HCT116 (cell line): ENCODE results near the gene TOX2. TPM values are rescaled to one million over a fixed set of nuclear protein-coding genes. Genes with fewer than 3 reads are reported as not detected.

Experiments used
- ATAC-seq: fragments of 200-7000 bp; cut with Tn5 transposase; 2 replicates; pipeline ENCODE4 v1.9.1; 2020; ENCODE audit warnings: mild to moderate bottlenecking, moderate library complexity
- BruUV-seq: library from RNA; stranded (reverse); fragments of 400-500 nt; replicated peaks from 2 replicates; lab custom pipeline; 2021; lab: Mats Ljungman, UMichigan
- CTCF ChIA-PET: fragments of 300-600 bp; sonication (Branson Sonifier 250); formaldehyde crosslinking; loops from one replicate; lab custom pipeline; 2021; ENCODE audit warnings: antibody characterized with exemption; lab: Charles Lee
- POLR2A ChIA-PET: fragments of 300-600, 350-600 bp; sonication (Branson Sonifier 250); formaldehyde crosslinking; loops from one replicate; lab custom pipeline; 2021; ENCODE audit warnings: antibody characterized with exemption; lab: Charles Lee
- RAD21 ChIA-PET, 2 experiments: fragments of 300-600 bp; sonication (Branson Sonifier 250); formaldehyde crosslinking; loops; one replicate each; lab custom pipeline; 2023; ENCODE audit warnings: low total read pairs in 2 of 2; ENCODE audit not compliant: uncharacterized antibody in 2 of 2, unreplicated experiment in 2 of 2, low non-redundant PET in 1 of 2; lab: Charles Lee
- DNase-seq: peaks from one replicate; pipeline ENCODE4 v3.0.0-alpha.2; 2010; ENCODE audit warnings: low read depth, low spot score
- H2AFZ ChIP-seq: fragments of 200-600 bp; shearing (Covaris generic), sonication (generic); 2 replicates; pipeline ENCODE4 v1.6.1; 2017; ENCODE audit warnings: low read depth, mixed run types, mixed read lengths, antibody characterized with exemption, low read length; ENCODE audit not compliant: poor library complexity, severe bottlenecking
- H3K27ac ChIP-seq: 2 replicates; pipeline ENCODE4 v1.5.1; 2012; ENCODE audit warnings: low read depth, low read length
- H3K27me3 ChIP-seq: fragments of 200-600 bp; sonication (generic); 2 replicates; pipeline ENCODE4 v1.6.1; 2016; ENCODE audit warnings: mixed run types, low read length, mixed read lengths; ENCODE audit not compliant: insufficient read depth
- H3K36me3 ChIP-seq, 2 experiments: fragments of 200-500 bp in 1 of 2; fragments of 200-600 bp in 1 of 2; sonication (Bioruptor generic) in 1 of 2; sonication (generic) in 1 of 2; 2 replicates each; pipeline versions ENCODE4 v1.5.1 to v1.6.1; 2014 to 2016; ENCODE audit warnings: low read length in 2 of 2, inconsistent platforms in 1 of 2, mixed read lengths in 1 of 2, mixed run types in 1 of 2; ENCODE audit not compliant: insufficient read depth in 2 of 2, control insufficient read depth in 1 of 2
- H3K4me1 ChIP-seq, 2 experiments: fragments of 200-600 bp in 1 of 2; sonication (generic) in 1 of 2; 2 replicates each; pipeline versions ENCODE4 v1.5.1 to v1.6.1; 2012 to 2017; ENCODE audit warnings: low read length in 2 of 2, inconsistent platforms in 1 of 2, mild to moderate bottlenecking in 1 of 2, mixed read lengths in 1 of 2, mixed run types in 1 of 2, moderate library complexity in 1 of 2; ENCODE audit not compliant: insufficient read depth in 2 of 2, control insufficient read depth in 1 of 2
- H3K4me2 ChIP-seq: fragments of 200-600 bp; sonication (generic); 2 replicates; pipeline ENCODE4 v1.6.1; 2017; ENCODE audit warnings: mixed run types, low read length, mixed read lengths
- H3K4me3 ChIP-seq, 2 experiments: fragments of 200-600 bp in 1 of 2; sonication (generic) in 1 of 2; replicated peaks in 1 of 2; 2 replicates each; pipeline ENCODE4 v1.5.1; 2011 to 2016; ENCODE audit warnings: low read length in 2 of 2, control low read depth in 1 of 2, low read depth in 1 of 2, mild to moderate bottlenecking in 1 of 2, mixed read lengths in 1 of 2, mixed run types in 1 of 2
- H3K79me2 ChIP-seq: fragments of 200-600 bp; sonication (generic); 2 replicates; pipeline ENCODE4 v1.6.1; 2017; ENCODE audit warnings: mild to moderate bottlenecking, mixed run types, low read length, moderate library complexity, mixed read lengths; ENCODE audit not compliant: insufficient read depth
- H3K9ac ChIP-seq: fragments of 200-600 bp; sonication (generic); 2 replicates; pipeline ENCODE4 v1.6.1; 2016; ENCODE audit warnings: low read length, mixed read lengths
- H3K9me2 ChIP-seq: fragments of 200-600 bp; sonication (generic), shearing (Covaris generic); 2 replicates; pipeline ENCODE4 v1.6.1; 2017; ENCODE audit warnings: mixed run types, mild to moderate bottlenecking, moderate library complexity; ENCODE audit not compliant: insufficient read depth
- H3K9me3 ChIP-seq, 2 experiments: fragments of 200-500 bp in 1 of 2; fragments of 200-600 bp in 1 of 2; sonication (Bioruptor generic) in 1 of 2; sonication (generic) in 1 of 2; 2 replicates each; pipeline ENCODE4 v1.6.1; 2014 to 2017; ENCODE audit warnings: low read length in 2 of 2, mixed read lengths in 2 of 2, inconsistent platforms in 1 of 2, low read depth in 1 of 2, mild to moderate bottlenecking in 1 of 2, mixed run types in 1 of 2, moderate library complexity in 1 of 2; ENCODE audit not compliant: control insufficient read depth in 1 of 2, insufficient read depth in 1 of 2
- H4K20me1 ChIP-seq: fragments of 200-600 bp; sonication (generic), shearing (Covaris generic); 2 replicates; pipeline ENCODE4 v1.6.1; 2017; ENCODE audit warnings: mixed run types, mild to moderate bottlenecking, moderate library complexity; ENCODE audit not compliant: insufficient read depth
- EGR1 ChIP-seq: IDR thresholded peaks from 2 replicates; pipeline ENCODE4 v1.6.1; 2012; ENCODE audit warnings: low read depth
- EZH2phosphoT487 ChIP-seq: fragments of 200-600 bp; IDR thresholded peaks from 2 replicates; pipeline ENCODE4 v1.6.1; 2018; ENCODE audit warnings: antibody characterized with exemption, borderline replicate concordance
- JUND ChIP-seq: IDR thresholded peaks from 2 replicates; pipeline ENCODE4 v1.6.1; 2012
- POLR2AphosphoS5 ChIP-seq: IDR thresholded peaks from 2 replicates; pipeline ENCODE4 v1.6.1; 2011; ENCODE audit warnings: mild to moderate bottlenecking, low read depth, low read length, moderate library complexity
- REST ChIP-seq: IDR thresholded peaks from 2 replicates; pipeline ENCODE4 v1.6.1; 2012; ENCODE audit warnings: low read depth
- SRF ChIP-seq: IDR thresholded peaks from 2 replicates; pipeline ENCODE4 v1.6.1; 2012; ENCODE audit warnings: low read depth
- ZFX ChIP-seq: fragments of 450-650 bp; IDR thresholded peaks from 2 replicates; pipeline ENCODE4 v1.6.1; 2017
- intact Hi-C: fragments of 100-400 bp; cut with micrococcal nuclease; formaldehyde crosslinking; loops from 2 replicates; pipeline ENCODE4 v1.10.0; 2022
- total RNA-seq: library from RNA; stranded (reverse); gene quantifications from one replicate; pipeline ENCODE4 v1.2.1, GENCODE V29; 2021; ENCODE audit not compliant: unreplicated experiment

TOX2 gene
- total RNA-seq, 1 experiment from 2014 or later, result 39.6 TPM

GRCh38 chr20:44010162-44010704 is 95.6 kb downstream of the TOX2 start:
- Histone ChIP-seq H3K9ac (no peak overlapping the region), H3K4me2 (no peak overlapping the region), H2AFZ (no peak overlapping the region), H3K9me3 (no peaks in the 10 kb centered on the region), H3K27ac (no peak overlapping the region), H3K79me2 (no peaks in the 10 kb centered on the region), H4K20me1 (no peaks in the 10 kb centered on the region), H3K27me3 (no peaks in the 10 kb centered on the region), H3K4me3 (no peak overlapping the region), H3K4me1 (peaks cover 0 to 4% of the 10 kb centered on the region in 2 experiments; a peak in 1 of 4 replicates), H3K36me3 (no peaks in the 10 kb centered on the region), H3K9me2 (no peaks in the 10 kb centered on the region)
- CTCF ChIA-PET, result no interaction called here
- TF ChIP-seq POLR2AphosphoS5 (no peak), REST (no peak), ZFX (no peak), SRF (no peak), EZH2phosphoT487 (no peak), JUND (no peak), EGR1 (no peak)
- BruUV-seq, result no TSS peak
- RAD21 ChIA-PET, result no interaction called here
- DNase-seq (no peak), ATAC-seq (no peak)
- POLR2A ChIA-PET, result no interaction called here
- intact Hi-C loops, result no loop called here
